Measurements from ENCODE around the gene BTG1.

BTG1 gene

DNA sequence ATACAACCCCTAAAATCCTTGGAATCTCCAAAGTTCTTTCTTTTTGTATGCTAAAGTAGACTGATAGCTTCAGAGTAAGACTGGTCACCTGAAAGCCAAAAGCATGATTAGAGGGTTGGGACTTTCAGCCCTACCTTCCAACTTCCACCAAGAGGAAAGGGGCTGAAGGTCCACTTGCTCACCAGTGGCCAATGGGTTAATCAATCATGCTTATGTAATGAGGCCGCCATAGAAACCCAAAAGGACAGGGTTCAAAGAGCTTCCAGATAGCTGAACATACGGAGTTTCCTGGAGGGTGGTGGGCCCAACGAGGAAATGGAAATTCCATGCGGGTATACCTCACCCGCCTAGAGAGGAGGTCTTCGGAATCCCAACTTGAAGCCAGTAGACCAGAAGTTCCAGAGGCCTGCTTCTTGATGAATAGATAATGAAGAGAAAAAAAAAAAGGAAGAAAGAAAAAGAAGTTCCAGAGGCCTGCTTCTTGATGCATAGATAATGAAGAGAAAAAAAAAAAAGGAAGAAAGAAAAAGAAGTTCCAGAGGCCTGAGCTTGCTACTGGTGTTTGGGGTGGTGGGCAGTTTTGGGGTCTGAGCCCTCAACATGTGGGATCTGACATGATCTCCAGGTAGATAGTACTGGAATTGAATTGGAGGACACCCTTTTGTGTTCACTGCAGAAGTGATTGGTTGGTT, 11.2 kb upstream of the BTG1 start:
- no peak for DNase-seq (ENCODE audit: low spot score)
- TF ChIP-seq, protein P1, sequence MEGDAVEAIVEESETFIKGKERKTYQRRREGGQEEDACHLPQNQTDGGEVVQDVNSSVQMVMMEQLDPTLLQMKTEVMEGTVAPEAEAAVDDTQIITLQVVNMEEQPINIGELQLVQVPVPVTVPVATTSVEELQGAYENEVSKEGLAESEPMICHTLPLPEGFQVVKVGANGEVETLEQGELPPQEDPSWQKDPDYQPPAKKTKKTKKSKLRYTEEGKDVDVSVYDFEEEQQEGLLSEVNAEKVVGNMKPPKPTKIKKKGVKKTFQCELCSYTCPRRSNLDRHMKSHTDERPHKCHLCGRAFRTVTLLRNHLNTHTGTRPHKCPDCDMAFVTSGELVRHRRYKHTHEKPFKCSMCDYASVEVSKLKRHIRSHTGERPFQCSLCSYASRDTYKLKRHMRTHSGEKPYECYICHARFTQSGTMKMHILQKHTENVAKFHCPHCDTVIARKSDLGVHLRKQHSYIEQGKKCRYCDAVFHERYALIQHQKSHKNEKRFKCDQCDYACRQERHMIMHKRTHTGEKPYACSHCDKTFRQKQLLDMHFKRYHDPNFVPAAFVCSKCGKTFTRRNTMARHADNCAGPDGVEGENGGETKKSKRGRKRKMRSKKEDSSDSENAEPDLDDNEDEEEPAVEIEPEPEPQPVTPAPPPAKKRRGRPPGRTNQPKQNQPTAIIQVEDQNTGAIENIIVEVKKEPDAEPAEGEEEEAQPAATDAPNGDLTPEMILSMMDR (conservative IDR thresholded peaks at IDR 0.05; ENCODE audit: low read depth), result no peak
- H3K27ac ChIP-seq, result no peak overlapping the region
- CTCF ChIA-PET, result no interaction called here
- POLR2A ChIA-PET (ENCODE audit: low non-redundant PET), result no interaction called here

DNA sequence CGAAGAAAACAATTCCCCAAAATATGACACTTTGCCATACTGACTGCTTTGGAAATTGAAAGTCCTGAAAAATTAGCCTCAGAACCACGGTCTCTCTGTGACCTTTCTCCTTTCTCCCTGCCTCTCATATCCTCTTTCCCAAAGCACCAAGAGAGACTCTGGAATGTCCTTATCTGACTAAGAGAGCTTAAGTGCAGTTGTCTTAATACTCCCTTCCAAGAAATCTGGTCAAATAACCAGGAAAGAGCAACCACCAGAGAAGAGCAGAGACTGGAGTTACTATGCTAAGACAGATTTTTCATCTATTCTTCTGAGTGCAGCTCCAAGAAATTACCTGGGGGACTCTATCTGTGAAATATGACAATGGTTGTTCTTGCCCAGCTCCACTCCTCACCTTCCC, 10.5 kb upstream of the BTG1 start:
- ChIA-PET POLR2A (ENCODE audit: low non-redundant PET) (no interaction called here), CTCF (no interaction called here)
- no peak for DNase-seq (ENCODE audit: low spot score)
- no peak overlapping the region for H3K27ac ChIP-seq
- TF ChIP-seq, protein P1 (conservative IDR thresholded peaks at IDR 0.05; ENCODE audit: low read depth), result no peak

DNA sequence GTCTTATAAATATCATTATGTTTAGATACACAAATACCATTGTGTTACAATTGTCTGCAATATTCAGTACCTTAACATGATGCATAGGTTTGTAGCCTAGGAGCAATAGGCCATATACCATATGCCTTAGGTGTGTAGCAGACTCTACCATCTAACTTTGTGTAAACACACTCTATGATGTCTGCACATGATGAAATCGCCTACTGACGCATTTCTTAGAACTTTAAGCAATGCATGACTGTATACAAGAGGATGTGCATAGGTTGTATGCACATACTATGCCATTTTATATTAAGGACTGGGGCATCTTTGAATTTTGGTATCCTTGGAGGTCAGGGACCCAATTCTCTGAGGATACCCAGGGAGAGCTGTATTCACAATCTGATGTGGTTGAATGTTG, 10.1 kb upstream of the BTG1 start:
- TF ChIP-seq, protein P1 (conservative IDR thresholded peaks at IDR 0.05; ENCODE audit: low read depth), result no peak
- DNase-seq (ENCODE audit: low spot score), result no peak
- CTCF ChIA-PET, result no interaction called here
- H3K27ac ChIP-seq, result no peak overlapping the region
- POLR2A ChIA-PET (ENCODE audit: low non-redundant PET), result no interaction called here

DNA sequence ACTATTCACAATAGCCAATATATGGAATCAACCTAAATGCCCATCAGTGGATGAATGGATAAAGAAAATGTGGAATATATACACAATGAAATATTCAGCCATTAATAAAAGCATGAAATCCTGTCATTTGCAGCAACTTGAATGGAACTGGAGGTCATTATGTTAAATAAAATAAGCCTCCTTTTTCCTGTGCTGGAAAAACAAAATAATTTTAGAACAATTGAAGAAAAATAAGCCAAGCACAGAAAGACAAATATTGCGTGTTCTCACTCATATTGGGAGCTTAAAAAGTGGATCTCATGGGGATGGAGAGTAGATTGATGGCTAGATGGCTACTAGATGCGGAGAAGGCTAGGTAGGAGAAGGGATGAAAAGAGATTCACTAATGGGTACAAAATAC, 6.3 kb upstream of the BTG1 start:
- ChIA-PET POLR2A (ENCODE audit: low non-redundant PET) (no interaction called here), CTCF (no interaction called here)
- H3K27ac ChIP-seq, result no peak overlapping the region
- TF ChIP-seq, protein P1 (conservative IDR thresholded peaks at IDR 0.05; ENCODE audit: low read depth), result no peak
- DNase-seq (ENCODE audit: low spot score), result no peak

DNA sequence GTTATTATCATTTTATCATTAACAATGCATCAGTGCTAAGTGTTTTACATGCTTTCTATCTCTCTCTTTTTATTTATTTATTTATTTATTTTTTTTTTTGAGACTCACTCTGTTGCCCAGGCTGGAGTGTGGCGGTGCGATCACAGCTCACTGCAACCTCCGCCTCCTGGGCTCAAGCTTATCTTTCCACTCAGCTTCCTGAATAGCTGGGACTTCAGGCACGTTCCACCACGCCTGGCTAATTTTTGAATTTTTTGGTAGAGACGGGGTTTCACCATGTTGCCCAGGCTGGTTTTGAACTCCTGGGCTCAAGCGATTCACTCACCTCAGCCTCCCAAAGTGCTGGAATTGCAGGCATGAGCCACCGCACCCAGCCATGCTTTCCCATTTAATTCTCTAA, 3.9 kb upstream of the BTG1 start:
- CTCF ChIA-PET, result interaction anchor here (0.7 to 0.8 kb wide), 2 partner anchors 421 to 767 kb away, joined by 3 to 4 read pairs; no protein-coding TSS in a partner anchor
- TF ChIP-seq, protein P1 (conservative IDR thresholded peaks at IDR 0.05; ENCODE audit: low read depth), result no peak
- POLR2A ChIA-PET (ENCODE audit: low non-redundant PET), result interaction anchor here (0.7 kb wide), 1 partner anchor 60 kb away, joined by 4 read pairs; no protein-coding TSS in a partner anchor
- no peak for DNase-seq (ENCODE audit: low spot score)
- H3K27ac ChIP-seq, result no peak overlapping the region

DNA sequence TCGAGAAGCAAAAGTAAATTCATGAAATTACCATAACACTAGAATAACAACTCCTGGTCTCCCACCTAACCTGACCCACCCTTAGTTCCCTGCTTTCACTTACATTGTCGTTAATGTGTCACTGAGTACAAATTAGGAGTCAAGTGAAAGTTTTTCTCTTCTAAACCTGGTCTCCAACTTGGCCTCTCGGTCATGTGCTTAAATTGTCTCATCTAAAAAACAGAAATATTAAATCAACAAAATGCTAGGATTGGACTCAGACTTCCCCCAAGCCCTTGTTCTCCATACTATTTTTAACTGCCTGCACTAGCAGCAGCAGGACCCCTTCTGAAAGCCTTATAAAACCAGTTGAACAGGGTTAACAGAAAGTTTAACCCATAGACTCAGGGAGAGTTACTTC, 1.8 kb upstream of the BTG1 start:
- DNase-seq (ENCODE audit: low spot score), result no peak
- H3K27ac ChIP-seq, result no peak overlapping the region
- ChIA-PET CTCF (interaction anchor here (0.6 kb wide), 1 partner anchor 27 kb away, joined by 5 read pairs; no protein-coding TSS in a partner anchor), POLR2A (ENCODE audit: low non-redundant PET) (no interaction called here)
- TF ChIP-seq, protein P1 (conservative IDR thresholded peaks at IDR 0.05; ENCODE audit: low read depth), result no peak
